Measurements from ENCODE around the gene DCBLD2.

DCBLD2 gene

DNA sequence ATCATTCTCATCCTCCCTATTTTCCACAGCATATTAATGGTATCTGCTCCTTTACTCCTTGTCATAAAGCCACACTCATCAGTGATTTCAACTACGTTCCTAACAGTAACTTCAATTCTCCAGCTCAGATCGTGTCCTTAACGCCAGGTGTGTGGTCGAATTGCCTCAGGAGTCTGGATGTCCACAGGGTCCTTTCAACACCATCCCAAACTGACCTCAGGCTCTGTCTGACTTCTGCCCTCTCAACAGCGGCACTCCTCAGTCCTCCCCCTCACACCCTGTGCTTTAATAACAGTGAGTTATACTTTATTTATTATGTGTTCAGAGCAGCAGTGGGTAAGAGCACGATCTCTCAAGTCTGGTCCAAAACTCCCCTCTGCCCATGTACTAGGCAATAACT, 95.9 kb downstream of the DCBLD2 start:
- no peaks in the 10 kb centered on the region for H3K36me3 Mint-ChIP-seq (ENCODE audit: low read depth)
- H3K27ac Mint-ChIP-seq, result no peak overlapping the region
- peaks cover 2% of the 10 kb centered on the region for H3K4me1 Mint-ChIP-seq (ENCODE audit: low read depth)
- no peaks in the 10 kb centered on the region for H3K27me3 Mint-ChIP-seq (ENCODE audit: low read depth)
- no peak overlapping the region for H3K4me3 Mint-ChIP-seq
- no peaks in the 10 kb centered on the region for H3K9me3 Mint-ChIP-seq

DNA sequence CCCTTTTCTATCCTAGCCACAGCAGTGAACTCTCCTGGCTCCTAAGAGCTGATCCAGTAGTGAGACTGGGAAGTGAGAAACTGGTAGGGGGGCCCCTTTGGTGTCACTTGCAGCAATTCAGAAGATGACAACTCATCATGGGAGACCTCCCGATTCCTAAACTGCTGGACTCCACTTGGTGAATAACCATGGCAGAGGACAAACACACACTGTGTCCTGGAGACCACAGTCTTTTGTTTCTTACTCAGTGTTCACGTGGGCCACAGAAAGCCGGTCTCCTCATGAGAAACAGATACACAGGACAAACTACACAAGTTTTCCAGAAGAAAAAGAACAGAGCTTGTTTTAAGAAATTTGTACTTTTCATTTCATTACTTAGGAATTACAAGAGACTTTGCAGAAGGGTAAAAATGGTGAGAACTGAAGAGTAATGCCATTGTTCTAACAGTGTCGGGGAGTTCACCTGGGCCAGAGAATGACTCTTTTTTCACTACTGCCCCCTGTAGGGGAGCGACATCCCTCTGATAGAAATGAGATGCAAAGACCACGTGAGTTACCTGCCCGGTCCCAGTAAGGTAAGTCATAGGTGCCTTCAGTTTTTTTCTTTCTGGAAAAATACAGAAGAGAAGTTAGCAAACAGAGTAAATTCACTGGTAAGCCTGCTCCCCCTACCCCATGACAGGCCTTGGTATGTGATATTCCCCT, 100.3 kb downstream of the DCBLD2 start:
- H3K36me3 Mint-ChIP-seq (ENCODE audit: low read depth), result no peaks in the 10 kb centered on the region

DNA sequence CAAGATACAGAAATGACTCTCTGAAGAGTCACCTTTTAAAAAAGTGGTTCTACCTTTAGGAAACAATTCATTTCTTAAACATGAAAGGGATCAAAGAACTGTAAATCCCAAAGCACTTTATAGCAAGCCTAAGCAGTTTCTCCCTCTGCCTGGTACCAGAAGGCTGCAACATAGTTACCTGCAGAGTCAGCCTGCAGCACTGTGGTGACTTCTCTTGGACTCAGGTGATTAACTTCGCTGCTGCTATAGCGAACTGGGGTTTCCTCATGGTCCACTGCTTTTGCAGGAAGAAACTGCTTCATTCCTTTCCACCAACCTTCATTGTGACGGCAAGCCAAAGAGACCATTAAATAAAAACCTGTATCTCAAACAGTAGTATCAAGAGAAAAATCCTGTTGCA, 101.1 kb downstream of the DCBLD2 start:
- Mint-ChIP-seq H3K9me3 (no peaks in the 10 kb centered on the region), H3K4me3 (no peak overlapping the region), H3K4me1 (ENCODE audit: low read depth) (no peaks in the 10 kb centered on the region), H3K27ac (no peak overlapping the region), H3K36me3 (ENCODE audit: low read depth) (no peaks in the 10 kb centered on the region), H3K27me3 (ENCODE audit: low read depth) (no peaks in the 10 kb centered on the region)

More for the DNA sequence above, 100.3 kb downstream of the DCBLD2 start:
- Mint-ChIP-seq H3K9me3 (no peaks in the 10 kb centered on the region), H3K27me3 (ENCODE audit: low read depth) (no peaks in the 10 kb centered on the region), H3K4me1 (ENCODE audit: low read depth) (no peaks in the 10 kb centered on the region), H3K27ac (no peak overlapping the region), H3K4me3 (no peak overlapping the region)

GRCh38 chr3:98799479-98799878, 102.0 kb downstream of the DCBLD2 start:
- Mint-ChIP-seq H3K9me3 (no peaks in the 10 kb centered on the region), H3K27me3 (ENCODE audit: low read depth) (no peaks in the 10 kb centered on the region)

GRCh38 chr3:98798820-98799219, 102.7 kb downstream of the DCBLD2 start:
- no peaks in the 10 kb centered on the region for H3K4me1 Mint-ChIP-seq (ENCODE audit: low read depth)

More at GRCh38 chr3:98799479-98799878, 102.0 kb downstream of the DCBLD2 start:
- no peaks in the 10 kb centered on the region for H3K4me1 Mint-ChIP-seq (ENCODE audit: low read depth)
- no peaks in the 10 kb centered on the region for H3K36me3 Mint-ChIP-seq (ENCODE audit: low read depth)
- H3K4me3 Mint-ChIP-seq, result no peak overlapping the region
- no peak overlapping the region for H3K27ac Mint-ChIP-seq

DNA sequence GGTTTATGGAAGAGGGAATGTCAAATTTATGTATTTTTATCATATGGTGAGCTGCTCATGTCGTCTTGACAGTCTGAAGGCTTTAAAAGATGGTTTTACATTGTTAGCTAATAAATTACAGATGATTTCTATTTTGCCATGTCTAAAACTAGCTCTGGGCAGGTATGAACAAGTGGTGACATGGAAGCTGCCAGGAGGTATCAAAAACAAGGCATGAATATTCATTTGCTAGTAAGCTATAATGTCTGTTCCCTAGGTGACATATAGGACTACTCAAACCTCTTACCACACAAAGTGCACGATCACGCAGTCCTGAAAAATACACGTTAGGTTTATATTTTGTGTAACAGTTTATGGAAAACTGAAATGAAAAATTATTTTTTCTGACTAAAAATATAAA, 103.6 kb downstream of the DCBLD2 start:
- Mint-ChIP-seq H3K4me3 (no peak overlapping the region), H3K9me3 (no peaks in the 10 kb centered on the region), H3K4me1 (ENCODE audit: low read depth) (no peaks in the 10 kb centered on the region), H3K27me3 (ENCODE audit: low read depth) (no peaks in the 10 kb centered on the region), H3K36me3 (ENCODE audit: low read depth) (no peaks in the 10 kb centered on the region), H3K27ac (no peak overlapping the region)

More at GRCh38 chr3:98798820-98799219, 102.7 kb downstream of the DCBLD2 start:
- Mint-ChIP-seq H3K27ac (no peak overlapping the region), H3K36me3 (ENCODE audit: low read depth) (no peaks in the 10 kb centered on the region), H3K27me3 (ENCODE audit: low read depth) (no peaks in the 10 kb centered on the region), H3K4me3 (no peak overlapping the region), H3K9me3 (no peaks in the 10 kb centered on the region)

DNA sequence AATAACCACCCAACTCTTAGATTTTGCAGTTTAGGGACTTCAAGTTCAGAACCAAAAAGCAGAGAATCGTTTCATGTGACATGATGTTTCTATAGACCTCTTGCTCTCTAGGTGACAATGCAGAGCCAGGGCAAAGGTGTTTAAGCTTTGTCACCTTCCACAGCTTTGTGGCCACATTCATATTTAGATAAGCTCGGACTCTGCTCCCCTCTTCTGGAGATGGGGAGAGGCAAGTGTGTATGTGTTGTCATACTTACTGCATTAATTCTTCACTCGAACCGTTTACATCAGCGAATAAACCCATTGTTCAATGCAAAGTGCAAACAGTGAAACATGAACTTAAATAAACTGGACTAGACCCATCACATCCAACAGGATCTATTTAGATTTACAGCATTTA, 105.2 kb downstream of the DCBLD2 start:
- Mint-ChIP-seq H3K27ac (no peak overlapping the region), H3K36me3 (ENCODE audit: low read depth) (no peaks in the 10 kb centered on the region), H3K9me3 (no peaks in the 10 kb centered on the region), H3K4me3 (no peak overlapping the region), H3K27me3 (ENCODE audit: low read depth) (peaks cover 3% of the 10 kb centered on the region), H3K4me1 (ENCODE audit: low read depth) (no peaks in the 10 kb centered on the region)

DNA sequence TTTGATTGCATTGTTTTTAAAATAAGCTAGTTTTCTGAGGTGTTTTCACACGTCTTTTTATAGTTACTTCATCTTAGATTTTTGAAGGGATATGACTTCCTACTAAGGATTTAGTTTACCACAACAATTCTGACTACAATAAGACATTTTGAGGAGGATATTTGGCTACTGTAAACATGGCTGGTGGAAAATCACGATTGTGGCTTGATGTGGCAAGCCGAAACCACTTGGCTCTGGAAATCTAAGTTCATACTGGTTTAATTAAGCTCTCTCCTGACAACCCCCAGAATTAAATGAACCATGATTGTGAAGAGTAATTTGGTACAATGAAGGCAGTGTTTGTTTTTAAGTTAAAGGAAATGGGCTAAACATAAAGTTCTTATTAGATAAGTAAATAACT, 107.5 kb downstream of the DCBLD2 start:
- Mint-ChIP-seq H3K36me3 (ENCODE audit: low read depth) (no peaks in the 10 kb centered on the region), H3K9me3 (no peaks in the 10 kb centered on the region), H3K4me3 (no peak overlapping the region), H3K27ac (no peak overlapping the region), H3K27me3 (ENCODE audit: low read depth) (peaks cover 7% of the 10 kb centered on the region), H3K4me1 (ENCODE audit: low read depth) (no peaks in the 10 kb centered on the region)

- no peaks in the 10 kb centered on the region for H3K36me3 Mint-ChIP-seq (ENCODE audit: low read depth)
Measured at GRCh38 chr3:98791341-98792325, 109.9 kb downstream of the DCBLD2 start.

GRCh38 chr3:98788651-98789050, 112.8 kb downstream of the DCBLD2 start:
- H3K9me3 Mint-ChIP-seq, result no peaks in the 10 kb centered on the region
- H3K27ac Mint-ChIP-seq, result no peak overlapping the region
- H3K36me3 Mint-ChIP-seq (ENCODE audit: low read depth), result no peaks in the 10 kb centered on the region
- peaks cover 5% of the 10 kb centered on the region for H3K4me1 Mint-ChIP-seq (ENCODE audit: low read depth)
- H3K4me3 Mint-ChIP-seq, result no peak overlapping the region
- peaks cover 12% of the 10 kb centered on the region for H3K27me3 Mint-ChIP-seq (ENCODE audit: low read depth)

More at GRCh38 chr3:98791341-98792325, 109.9 kb downstream of the DCBLD2 start:
- H3K27me3 Mint-ChIP-seq (ENCODE audit: low read depth), result peaks cover 12% of the 10 kb centered on the region
- peaks cover 1% of the 10 kb centered on the region for H3K4me1 Mint-ChIP-seq (ENCODE audit: low read depth)
- H3K9me3 Mint-ChIP-seq, result no peaks in the 10 kb centered on the region
- no peak overlapping the region for H3K4me3 Mint-ChIP-seq
- H3K27ac Mint-ChIP-seq, result no peak overlapping the region

GRCh38 chr3:98787181-98787580, 114.3 kb downstream of the DCBLD2 start:
- H3K9me3 Mint-ChIP-seq, result no peaks in the 10 kb centered on the region
- H3K27me3 Mint-ChIP-seq (ENCODE audit: low read depth), result peaks cover 12% of the 10 kb centered on the region
- H3K27ac Mint-ChIP-seq, result no peak overlapping the region
- no peaks in the 10 kb centered on the region for H3K36me3 Mint-ChIP-seq (ENCODE audit: low read depth)
- no peak overlapping the region for H3K4me3 Mint-ChIP-seq
- H3K4me1 Mint-ChIP-seq (ENCODE audit: low read depth), result peaks cover 5% of the 10 kb centered on the region

GRCh38 chr3:98786364-98787006, 115.0 kb downstream of the DCBLD2 start:
- Mint-ChIP-seq H3K27me3 (ENCODE audit: low read depth) (peaks cover 8% of the 10 kb centered on the region), H3K4me3 (no peak overlapping the region), H3K4me1 (ENCODE audit: low read depth) (peaks cover 5% of the 10 kb centered on the region), H3K27ac (no peak overlapping the region), H3K9me3 (no peaks in the 10 kb centered on the region), H3K36me3 (ENCODE audit: low read depth) (no peaks in the 10 kb centered on the region)

DNA sequence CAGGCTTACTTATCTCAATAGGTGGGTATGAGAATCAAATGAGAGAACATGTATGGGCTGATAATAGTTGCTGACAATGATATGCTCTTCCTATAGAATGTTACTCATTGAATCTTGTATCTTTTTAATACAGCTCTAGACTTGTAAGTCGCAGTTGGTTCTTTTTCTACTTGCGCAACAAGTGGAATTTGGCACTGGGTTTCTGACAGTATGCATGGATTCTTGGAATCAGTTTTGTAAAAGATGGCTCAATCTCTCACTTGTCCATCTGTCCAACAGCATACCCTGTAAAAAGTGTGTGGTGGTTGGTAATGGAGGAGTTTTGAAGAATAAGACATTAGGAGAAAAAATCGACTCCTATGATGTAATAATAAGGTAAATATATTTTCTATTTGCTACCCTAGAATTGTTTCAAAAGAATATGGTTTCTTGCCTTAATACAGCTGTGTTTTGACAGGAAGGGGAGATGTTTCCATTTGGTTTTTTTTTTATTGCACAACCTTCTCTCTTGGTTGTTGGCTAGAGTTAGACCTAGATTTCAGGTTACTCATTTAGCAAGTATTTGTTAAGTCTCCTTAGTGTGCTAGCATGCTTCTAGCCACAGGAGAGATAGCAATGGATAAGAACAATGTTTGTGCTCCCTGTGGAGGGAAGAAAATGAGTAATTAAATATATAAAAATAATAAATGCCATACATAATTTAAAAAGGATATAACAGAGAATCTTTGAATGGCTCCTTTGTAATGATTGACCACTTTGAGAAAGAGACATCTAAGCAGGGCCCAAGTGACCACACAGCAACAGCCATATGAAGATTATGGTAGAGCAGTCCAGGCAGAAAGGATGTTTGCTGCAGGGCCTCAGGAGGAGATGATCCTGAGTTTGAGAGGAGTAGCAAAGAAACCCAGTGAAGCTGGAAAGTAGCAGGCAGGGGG, 116.6 kb downstream of the DCBLD2 start:
- Mint-ChIP-seq H3K4me1 (ENCODE audit: low read depth) (peaks cover 5% of the 10 kb centered on the region), H3K27me3 (ENCODE audit: low read depth) (peaks cover 4% of the 10 kb centered on the region), H3K9me3 (no peaks in the 10 kb centered on the region), H3K27ac (no peak overlapping the region), H3K36me3 (ENCODE audit: low read depth) (no peaks in the 10 kb centered on the region), H3K4me3 (no peak overlapping the region)

- H3K4me1 Mint-ChIP-seq (ENCODE audit: low read depth), result peaks cover 5% of the 10 kb centered on the region
- no peaks in the 10 kb centered on the region for H3K9me3 Mint-ChIP-seq
- peaks cover 11% of the 10 kb centered on the region for H3K27me3 Mint-ChIP-seq (ENCODE audit: low read depth)
- no peak overlapping the region for H3K4me3 Mint-ChIP-seq
- H3K27ac Mint-ChIP-seq, result no peak overlapping the region
- H3K36me3 Mint-ChIP-seq (ENCODE audit: low read depth), result no peaks in the 10 kb centered on the region
Measured at GRCh38 chr3:98784042-98784441, 117.5 kb downstream of the DCBLD2 start.

Measured in T-helper 1 cell treated with Interleukin-12 subunit alpha and Interleukin-12 subunit beta and Interleukin-4 antibody, amounts not matched to agents 30 μg/mL and 1 μg/mL, for 36 hours (primary cell).